C4-2B (cell line): ENCODE results near the gene FHL5.

Experiments used
- CTCF ChIP-seq: fragments of 450-650 bp; conservative IDR thresholded peaks from 2 replicates; pipeline ENCODE4 v1.5.1; 2017; ENCODE audit warnings: mild to moderate bottlenecking
- ZFX ChIP-seq: fragments of 450-650 bp; IDR thresholded peaks from 2 replicates; pipeline ENCODE4 v1.6.1; 2017

- TF ChIP-seq CTCF (no peak), ZFX (no peak)
These were observed 15.3 kb upstream of the FHL5 start for GRCh38 chr6:96547654-96548053.
